Ishikawa (cell line): Measurements from ENCODE around the gene TSPAN9.

ENCODE experiments used
- CEBPB ChIP-seq: IDR thresholded peaks from 2 replicates; pipeline ENCODE4 v1.6.1; 2012
- CREB1 ChIP-seq: IDR thresholded peaks from 2 replicates; pipeline ENCODE4 v1.6.1; 2012; ENCODE audit warnings: low read depth
- EGR1 ChIP-seq: IDR thresholded peaks from 2 replicates; pipeline ENCODE4 v1.6.1; 2012
- EP300 ChIP-seq: IDR thresholded peaks from 2 replicates; pipeline ENCODE4 v1.6.1; 2012; ENCODE audit warnings: borderline replicate concordance
- FOXM1 ChIP-seq: IDR thresholded peaks from 2 replicates; pipeline ENCODE4 v1.6.1; 2012; ENCODE audit warnings: low read depth, borderline replicate concordance
- NFIC ChIP-seq: IDR thresholded peaks from 2 replicates; pipeline ENCODE4 v1.6.1; 2012
- RAD21 ChIP-seq: IDR thresholded peaks from 2 replicates; pipeline ENCODE4 v1.6.1; 2012; ENCODE audit warnings: low read depth
- TAF1 ChIP-seq: IDR thresholded peaks from 2 replicates; pipeline ENCODE4 v1.6.1; 2012; ENCODE audit warnings: low read depth, mild to moderate bottlenecking
- TCF12 ChIP-seq: IDR thresholded peaks from 2 replicates; pipeline ENCODE4 v1.6.1; 2012; ENCODE audit warnings: low read depth
- TEAD4 ChIP-seq: IDR thresholded peaks from 2 replicates; pipeline ENCODE4 v1.6.1; 2012
- YY1 ChIP-seq: IDR thresholded peaks from 2 replicates; pipeline ENCODE4 v1.6.1; 2012; ENCODE audit warnings: low read depth
- ZBTB7A ChIP-seq: IDR thresholded peaks from 2 replicates; pipeline ENCODE4 v1.6.1; 2012; ENCODE audit warnings: low read depth
- TF ChIP-seq, protein P1 (sequence below): IDR thresholded peaks from 2 replicates; pipeline ENCODE4 v1.6.1; 2012; ENCODE audit warnings: low read depth, mild to moderate bottlenecking
- TF ChIP-seq, protein P2 (sequence below): IDR thresholded peaks from 2 replicates; pipeline ENCODE4 v1.6.1; 2012
- TF ChIP-seq, protein P3 (sequence below): IDR thresholded peaks from 2 replicates; pipeline ENCODE4 v1.6.1; 2012

Gene TSPAN9

DNA sequence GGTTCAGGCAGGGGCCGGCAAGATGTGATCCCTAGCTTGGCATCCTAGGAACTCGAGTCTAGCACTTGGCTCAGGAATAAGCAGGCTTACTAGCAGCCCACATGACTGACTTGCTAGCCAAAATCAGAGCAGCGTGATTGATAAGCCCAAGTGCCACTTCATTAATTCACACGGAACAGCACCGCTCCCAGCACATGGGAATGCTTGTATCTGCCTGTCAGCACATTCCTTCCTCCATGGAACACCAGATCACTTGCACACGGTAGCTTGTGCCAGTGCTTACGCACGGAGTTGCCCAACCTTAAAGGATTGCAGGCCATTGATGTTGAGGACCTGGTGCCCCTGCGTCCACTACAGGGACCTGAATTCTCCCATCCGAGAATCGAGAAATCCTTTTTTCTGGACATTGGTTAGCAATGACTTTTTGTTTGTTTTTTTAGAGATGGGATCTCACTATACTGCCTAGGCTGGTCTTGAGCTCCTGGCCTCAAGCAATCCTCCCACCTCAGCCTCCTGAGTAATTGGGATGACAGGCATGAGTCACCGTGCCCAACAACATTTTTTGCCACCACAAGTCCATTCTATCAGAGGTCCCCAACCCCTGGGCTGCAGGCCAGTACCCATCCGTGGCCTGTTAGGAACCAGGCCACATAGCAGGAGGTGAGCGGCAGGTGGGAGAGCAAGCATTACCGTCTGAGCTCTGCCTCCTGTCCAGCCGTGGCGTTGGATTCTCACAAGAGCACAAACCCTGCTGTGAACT is 30.6 kb upstream of the TSPAN9 start:
- no peak for TF ChIP-seq EP300
- TF ChIP-seq TCF12 = no peak
- TF ChIP-seq, protein P1, sequence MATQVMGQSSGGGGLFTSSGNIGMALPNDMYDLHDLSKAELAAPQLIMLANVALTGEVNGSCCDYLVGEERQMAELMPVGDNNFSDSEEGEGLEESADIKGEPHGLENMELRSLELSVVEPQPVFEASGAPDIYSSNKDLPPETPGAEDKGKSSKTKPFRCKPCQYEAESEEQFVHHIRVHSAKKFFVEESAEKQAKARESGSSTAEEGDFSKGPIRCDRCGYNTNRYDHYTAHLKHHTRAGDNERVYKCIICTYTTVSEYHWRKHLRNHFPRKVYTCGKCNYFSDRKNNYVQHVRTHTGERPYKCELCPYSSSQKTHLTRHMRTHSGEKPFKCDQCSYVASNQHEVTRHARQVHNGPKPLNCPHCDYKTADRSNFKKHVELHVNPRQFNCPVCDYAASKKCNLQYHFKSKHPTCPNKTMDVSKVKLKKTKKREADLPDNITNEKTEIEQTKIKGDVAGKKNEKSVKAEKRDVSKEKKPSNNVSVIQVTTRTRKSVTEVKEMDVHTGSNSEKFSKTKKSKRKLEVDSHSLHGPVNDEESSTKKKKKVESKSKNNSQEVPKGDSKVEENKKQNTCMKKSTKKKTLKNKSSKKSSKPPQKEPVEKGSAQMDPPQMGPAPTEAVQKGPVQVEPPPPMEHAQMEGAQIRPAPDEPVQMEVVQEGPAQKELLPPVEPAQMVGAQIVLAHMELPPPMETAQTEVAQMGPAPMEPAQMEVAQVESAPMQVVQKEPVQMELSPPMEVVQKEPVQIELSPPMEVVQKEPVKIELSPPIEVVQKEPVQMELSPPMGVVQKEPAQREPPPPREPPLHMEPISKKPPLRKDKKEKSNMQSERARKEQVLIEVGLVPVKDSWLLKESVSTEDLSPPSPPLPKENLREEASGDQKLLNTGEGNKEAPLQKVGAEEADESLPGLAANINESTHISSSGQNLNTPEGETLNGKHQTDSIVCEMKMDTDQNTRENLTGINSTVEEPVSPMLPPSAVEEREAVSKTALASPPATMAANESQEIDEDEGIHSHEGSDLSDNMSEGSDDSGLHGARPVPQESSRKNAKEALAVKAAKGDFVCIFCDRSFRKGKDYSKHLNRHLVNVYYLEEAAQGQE = no peak
- no peak for TF ChIP-seq CREB1
- no peak for TF ChIP-seq TAF1
- no peak for TF ChIP-seq YY1
- TF ChIP-seq, protein P2, sequence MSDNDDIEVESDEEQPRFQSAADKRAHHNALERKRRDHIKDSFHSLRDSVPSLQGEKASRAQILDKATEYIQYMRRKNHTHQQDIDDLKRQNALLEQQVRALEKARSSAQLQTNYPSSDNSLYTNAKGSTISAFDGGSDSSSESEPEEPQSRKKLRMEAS = no peak
- no peak for TF ChIP-seq CEBPB
- no peak for TF ChIP-seq TEAD4
- TF ChIP-seq ZBTB7A = no peak
- no peak for TF ChIP-seq RAD21
- no peak for TF ChIP-seq NFIC
- TF ChIP-seq, protein P3, sequence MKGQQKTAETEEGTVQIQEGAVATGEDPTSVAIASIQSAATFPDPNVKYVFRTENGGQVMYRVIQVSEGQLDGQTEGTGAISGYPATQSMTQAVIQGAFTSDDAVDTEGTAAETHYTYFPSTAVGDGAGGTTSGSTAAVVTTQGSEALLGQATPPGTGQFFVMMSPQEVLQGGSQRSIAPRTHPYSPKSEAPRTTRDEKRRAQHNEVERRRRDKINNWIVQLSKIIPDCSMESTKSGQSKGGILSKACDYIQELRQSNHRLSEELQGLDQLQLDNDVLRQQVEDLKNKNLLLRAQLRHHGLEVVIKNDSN = no peak
- TF ChIP-seq FOXM1 = no peak
- TF ChIP-seq EGR1 = no peak

DNA sequence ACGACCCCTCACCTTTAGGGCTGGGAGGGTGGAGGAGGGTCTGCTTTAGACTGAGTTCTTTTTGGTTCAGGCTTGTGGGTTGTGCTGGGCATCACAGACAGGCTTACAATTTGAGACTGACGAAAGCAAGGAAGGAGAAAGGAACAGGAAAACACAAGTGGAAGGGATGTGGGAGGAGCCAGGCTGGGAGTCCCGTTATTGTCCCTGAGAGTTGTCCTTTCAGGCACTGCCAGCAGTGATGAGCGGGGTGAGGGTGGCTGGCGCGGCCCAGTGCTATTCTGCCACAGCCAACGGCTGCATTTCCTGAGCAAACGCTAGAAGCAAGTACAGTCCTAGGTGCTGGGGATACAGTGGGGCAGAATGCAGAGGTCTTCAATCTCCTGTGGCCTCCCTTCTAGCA is 29.2 kb upstream of the TSPAN9 start:
- no peak for TF ChIP-seq YY1
- TF ChIP-seq TCF12 = no peak
- TF ChIP-seq TEAD4 = no peak
- TF ChIP-seq, protein P2 = no peak
- no peak for TF ChIP-seq EP300

DNA sequence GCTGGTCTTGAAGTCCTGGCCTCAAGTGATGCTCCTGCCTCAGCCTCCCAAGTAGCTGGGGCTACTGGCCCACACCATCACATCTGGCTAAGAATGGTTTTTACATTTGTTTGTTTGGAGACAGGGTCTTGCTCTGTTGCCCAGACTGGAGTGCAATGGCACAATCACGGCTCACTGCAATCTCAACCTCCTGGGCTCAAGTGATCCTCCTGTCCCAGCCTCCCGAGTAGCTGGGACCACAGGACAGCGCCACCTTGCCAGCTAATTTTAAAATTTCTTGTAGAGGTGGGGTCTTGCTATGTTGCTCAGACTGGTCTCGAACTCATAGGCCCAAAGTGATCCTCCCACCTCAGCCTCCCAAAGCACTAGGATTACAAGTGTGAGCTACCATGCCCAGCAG is 28.6 kb upstream of the TSPAN9 start:
- TF ChIP-seq, protein P3 = no peak
- TF ChIP-seq TEAD4 = no peak
- no peak for TF ChIP-seq YY1
- no peak for TF ChIP-seq ZBTB7A
- no peak for TF ChIP-seq EGR1
- TF ChIP-seq TCF12 = no peak
- TF ChIP-seq, protein P1 = no peak
- TF ChIP-seq CEBPB = no peak

DNA sequence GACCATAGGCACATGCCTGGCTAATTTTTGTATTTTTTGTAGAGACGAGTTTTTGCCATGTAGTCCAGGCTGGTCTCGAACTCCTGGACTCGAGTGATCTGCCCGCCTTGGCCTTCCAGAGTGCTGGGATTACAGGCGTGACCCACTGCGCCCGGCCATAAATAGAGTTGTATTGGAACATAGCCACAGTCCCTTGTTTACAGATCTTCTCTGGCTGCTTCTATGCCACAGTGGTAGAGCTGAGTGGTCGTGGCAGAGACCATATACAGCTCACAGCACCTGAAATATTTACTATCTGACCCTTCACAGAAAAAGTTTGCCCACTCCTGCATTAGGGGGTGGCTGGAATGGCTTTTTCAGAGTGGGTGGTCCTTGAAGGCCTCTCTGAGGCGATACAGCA is 28.0 kb upstream of the TSPAN9 start:
- TF ChIP-seq ZBTB7A = no peak
- TF ChIP-seq, protein P3 = no peak
- no peak for TF ChIP-seq TCF12
- no peak for TF ChIP-seq TEAD4
- TF ChIP-seq FOXM1 = no peak
- TF ChIP-seq NFIC = no peak
- TF ChIP-seq YY1 = no peak
- TF ChIP-seq, protein P2 = no peak
- no peak for TF ChIP-seq RAD21
- TF ChIP-seq TAF1 = no peak
- no peak for TF ChIP-seq CREB1

DNA sequence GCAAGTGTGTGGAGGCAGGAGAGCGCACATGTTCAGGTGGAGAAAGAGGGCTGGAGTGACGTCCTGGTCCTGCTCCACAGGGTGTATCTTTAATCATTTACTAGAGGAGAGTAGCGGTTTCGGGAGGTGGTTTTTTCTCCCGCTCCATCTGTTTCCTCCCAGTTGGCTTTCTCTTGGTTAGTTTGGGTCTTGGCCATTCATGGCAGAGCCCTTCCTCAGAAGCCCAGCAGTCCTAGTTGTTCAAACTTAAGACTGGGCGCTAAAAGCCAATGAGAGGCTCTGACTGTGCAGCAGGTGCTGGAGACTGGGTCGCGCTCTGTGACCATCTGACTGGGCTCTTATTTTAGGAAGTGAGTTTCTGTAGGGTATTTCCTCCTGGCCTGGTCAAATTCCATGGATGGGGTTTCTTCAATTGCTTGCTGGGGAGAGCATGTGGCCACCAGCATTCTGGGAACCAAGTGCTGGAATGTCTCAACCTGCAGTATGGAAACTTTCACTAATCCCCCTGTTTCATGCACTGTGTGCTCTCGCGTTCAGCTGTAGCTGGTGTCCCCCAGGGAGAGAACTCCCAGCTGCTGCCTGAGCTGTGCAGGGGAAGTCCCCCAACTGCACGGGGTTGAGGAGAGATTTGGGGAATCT is 27.4 kb upstream of the TSPAN9 start:
- TF ChIP-seq, protein P1 = no peak
- no peak for TF ChIP-seq TAF1
- no peak for TF ChIP-seq CEBPB
- no peak for TF ChIP-seq NFIC
- no peak for TF ChIP-seq CREB1
- no peak for TF ChIP-seq TEAD4
- TF ChIP-seq, protein P2 = no peak
- no peak for TF ChIP-seq ZBTB7A
- no peak for TF ChIP-seq FOXM1
- TF ChIP-seq YY1 = no peak
- no peak for TF ChIP-seq RAD21
- no peak for TF ChIP-seq TCF12
- TF ChIP-seq, protein P3 = no peak
- TF ChIP-seq EGR1 = no peak
- TF ChIP-seq EP300 = no peak
